ENCODE measurements around the gene RXYLT1. TPM values are rescaled to one million over a fixed set of nuclear protein-coding genes. Genes with fewer than 3 reads are reported as not detected.

RXYLT1 gene
- total and polyA plus RNA-seq, 2 of the 8 experiments (the other 6 are each of a cell fraction or from before 2014, with no cell fraction given): 3.8 to 10.9 TPM

- POLR2A ChIA-PET (ENCODE audit: partially characterized antibody): interaction anchor here (0.6 kb wide), 1 partner anchor 472 kb away, joined by 3 read pairs; no protein-coding TSS in a partner anchor
- DNase-seq (ENCODE audit: low read depth in 1 of 2, low spot score in 2 of 2): no peak
- H2AFZ ChIP-seq (ENCODE audit: low read length): no peak overlapping the region
These were observed 56.3 kb downstream of the RXYLT1 start for GRCh38 chr12:63836046-63836445.

More at GRCh38 chr12:63836046-63836445, 56.3 kb downstream of the RXYLT1 start:
- H3K9me3 ChIP-seq (ENCODE audit: insufficient read depth in 2 of 2, low read depth in 1 of 2, low read length in 1 of 2): no peaks in the 10 kb centered on the region
- H2BK15ac ChIP-seq (ENCODE audit: low read length): no peak overlapping the region
- no peak overlapping the region for H3K4me2 ChIP-seq (ENCODE audit: insufficient read depth in 1 of 2, low read depth in 2 of 2, low read length in 2 of 2)
- H3K23ac ChIP-seq (ENCODE audit: insufficient read length): no peak overlapping the region
- H4K8ac ChIP-seq (ENCODE audit: extremely low read depth, insufficient read depth, low read length): no peak overlapping the region
- H2BK20ac ChIP-seq (ENCODE audit: low read length): no peak overlapping the region
- no peak overlapping the region for H3K4ac ChIP-seq (replicated peaks; ENCODE audit: insufficient read length, low read depth, low read length)
- no peak overlapping the region for H3K27ac ChIP-seq (ENCODE audit: low read depth, low read length)
- H4K91ac ChIP-seq (replicated peaks; ENCODE audit: insufficient read length, low read length): no peak overlapping the region
- no peak overlapping the region for H3K4me3 ChIP-seq (ENCODE audit: extremely low read depth in 1 of 4, insufficient read depth in 2 of 4, low read depth in 3 of 4, low read length in 4 of 4)
- H3K79me2 ChIP-seq (ENCODE audit: control insufficient read depth in 1 of 2, insufficient read depth in 2 of 2, low read length in 2 of 2): no peaks in the 10 kb centered on the region
- no peak for TF ChIP-seq NRF1 (IDR thresholded peaks at IDR 0.05; ENCODE audit: low read depth, low read length)
- no peak for TF ChIP-seq FOSL1 (IDR thresholded peaks at IDR 0.05; ENCODE audit: insufficient read depth, low read depth, low read length)
- TF ChIP-seq GTF2F1 (IDR thresholded peaks at IDR 0.05; ENCODE audit: borderline replicate concordance, low read depth, low read length): no peak
- no peak for TF ChIP-seq HDAC2 (IDR thresholded peaks at IDR 0.05; ENCODE audit: borderline replicate concordance in 1 of 2, low read depth in 2 of 2, low read length in 2 of 2)
- no peak for TF ChIP-seq BCL11A (IDR thresholded peaks at IDR 0.05; ENCODE audit: low read depth in 2 of 2, low read length in 2 of 2)
- no peak for TF ChIP-seq SIN3A (conservative IDR thresholded peaks at IDR 0.05 in 1 of 2, IDR thresholded peaks at IDR 0.05 in 1 of 2; ENCODE audit: low read depth in 1 of 2, low read length in 2 of 2)
- no peak for TF ChIP-seq BACH1 (IDR thresholded peaks at IDR 0.05; ENCODE audit: low read length)
- TF ChIP-seq POLR2A (IDR thresholded peaks at IDR 0.05; ENCODE audit: control extremely low read depth in 1 of 2, low read depth in 2 of 2, low read length in 2 of 2): no peak
- TF ChIP-seq RXRA (IDR thresholded peaks at IDR 0.05; ENCODE audit: insufficient read depth, low read depth, low read length): no peak
- TF ChIP-seq SIX5 (IDR thresholded peaks at IDR 0.05; ENCODE audit: low read depth, low read length): no peak
- TF ChIP-seq ZNF274 (IDR thresholded peaks at IDR 0.05; ENCODE audit: borderline replicate concordance, extremely low read depth, low read length): no peak
- no peak overlapping the region for H2BK12ac ChIP-seq (ENCODE audit: low read depth, low read length)
- no peak overlapping the region for H3K18ac ChIP-seq (ENCODE audit: extremely low read depth, low read length)
- H2BK120ac ChIP-seq (replicated peaks; ENCODE audit: low read depth, low read length): no peak overlapping the region
- no peak overlapping the region for H4K5ac ChIP-seq (ENCODE audit: insufficient read length, low read depth, low read length)
- 88% methylated on average over 2 of the region's 2 CpGs; no CpG with 5 or more reads in 1 of the 2 experiments for whole genome bisulfite sequencing, 2 experiments (ENCODE audit: extremely low coverage in 1 of 2, insufficient coverage in 1 of 2, insufficient read length in 1 of 2, insufficient replicate concordance in 2 of 2, low coverage in 1 of 2, low lambda C conversion rate in 2 of 2, missing lambda C conversion rate in 1 of 2)
- no peak overlapping the region for H3K9ac ChIP-seq (replicated peaks in 1 of 4; ENCODE audit: extremely low read depth in 1 of 4, low read depth in 3 of 4, low read length in 3 of 4)
- H3K56ac ChIP-seq (replicated peaks; ENCODE audit: insufficient read length, low read depth, low read length): no peak overlapping the region
- no peak overlapping the region for H2AK5ac ChIP-seq (ENCODE audit: low read depth, low read length)
- H3K23me2 ChIP-seq (ENCODE audit: low read depth, low read length): no peaks in the 10 kb centered on the region
- no peaks in the 10 kb centered on the region for H3K79me1 ChIP-seq (ENCODE audit: low read depth, low read length)
- peaks cover 0 to 1% (median 0%) of the 10 kb centered on the region in 4 experiments; a peak in 1 of 7 replicates for H3K27me3 ChIP-seq (replicated peaks in 1 of 4; ENCODE audit: control insufficient read depth in 3 of 4, extremely low read depth in 1 of 4, insufficient read depth in 3 of 4, low read length in 3 of 4)
- H4K20me1 ChIP-seq (replicated peaks in 1 of 2; ENCODE audit: control insufficient read depth in 1 of 2, insufficient read depth in 2 of 2, low read length in 2 of 2): no peaks in the 10 kb centered on the region
- no peak for FAIRE-seq
- H3K36me3 ChIP-seq (ENCODE audit: control insufficient read depth in 2 of 4, insufficient read depth in 4 of 4, low read length in 3 of 4): no peaks in the 10 kb centered on the region
- CTCF ChIA-PET (ENCODE audit: partially characterized antibody): interaction anchor here (0.6 to 8.0 kb wide), 6 partner anchors 8 to 421 kb away, joined by 3 to 67 read pairs (median 4); no protein-coding TSS in a partner anchor
- H3K14ac ChIP-seq (ENCODE audit: insufficient read length): no peak overlapping the region
- no peaks in the 10 kb centered on the region for H3K4me1 ChIP-seq (replicated peaks in 1 of 4; ENCODE audit: control insufficient read depth in 3 of 4, insufficient read depth in 4 of 4, low read length in 3 of 4)
- no peak overlapping the region for H2BK5ac ChIP-seq (ENCODE audit: low read depth, low read length)
